Activated CD4-positive, CD25-positive, alpha-beta regulatory T cell treated with anti-CD3 and anti-CD28 coated beads, Interleukin-2, amount 50 U/mL, for 16 hours (primary cell): ENCODE measurements around the gene HRK.

Source experiments
- DNase-seq: peaks from one replicate; pipeline ENCODE4 v3.0.0-alpha.2; 2020; ENCODE audit warnings: low read depth, low spot score

Gene HRK

DNA sequence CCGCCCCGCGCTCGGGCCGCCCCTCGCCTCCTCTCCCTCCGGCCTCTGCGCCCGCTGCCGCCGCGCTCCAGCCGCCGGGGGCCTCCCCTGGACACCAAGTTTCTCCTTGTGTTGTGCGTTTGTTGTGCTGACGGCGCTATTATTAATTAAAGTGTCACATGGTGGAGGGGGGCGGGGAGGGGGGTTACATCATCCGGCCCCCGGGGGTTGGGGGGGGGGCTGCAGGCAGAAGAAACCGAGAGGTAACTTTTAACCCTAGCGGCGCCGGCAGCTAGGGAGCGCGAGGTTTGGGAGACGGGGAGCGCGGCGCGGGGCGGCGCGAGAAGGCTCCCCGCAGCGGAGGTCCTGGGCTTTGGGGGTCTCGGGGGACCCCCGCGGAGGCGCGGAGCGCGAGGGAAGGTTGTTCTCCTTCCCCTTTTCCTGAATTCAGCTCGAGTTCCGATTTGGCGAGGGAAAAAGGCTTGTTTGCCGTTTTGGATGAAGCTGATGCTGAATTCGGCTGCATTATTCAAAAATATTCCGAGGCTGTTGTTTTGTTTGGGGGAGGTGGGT lies at the start of gene HRK:
Gene HRK, minus strand, starts transcription at position 117 of the 552 bp plus-strand sequence. CDS start 134 bp downstream, outside the sequence.
- DNase-seq = no peak

DNA sequence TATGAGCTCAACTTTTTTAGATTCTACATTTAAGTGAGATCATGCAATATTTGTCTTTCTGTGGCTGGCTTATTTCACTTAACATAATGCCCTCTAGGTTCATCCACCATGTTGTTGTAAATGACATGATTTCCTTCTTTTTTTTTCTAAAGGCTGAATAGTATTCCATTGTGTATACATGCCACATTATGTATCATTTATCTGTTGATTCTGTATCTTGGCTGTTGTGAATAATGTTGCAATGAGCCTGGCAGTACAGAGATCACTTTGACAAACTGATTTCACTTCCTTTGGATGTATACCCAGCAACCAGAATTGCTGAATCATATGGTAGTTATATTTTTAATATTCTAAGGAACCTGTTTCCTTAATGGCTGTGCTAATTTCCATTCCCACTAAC lies 48.6 kb upstream of the HRK start:
- DNase-seq = no peak

DNA sequence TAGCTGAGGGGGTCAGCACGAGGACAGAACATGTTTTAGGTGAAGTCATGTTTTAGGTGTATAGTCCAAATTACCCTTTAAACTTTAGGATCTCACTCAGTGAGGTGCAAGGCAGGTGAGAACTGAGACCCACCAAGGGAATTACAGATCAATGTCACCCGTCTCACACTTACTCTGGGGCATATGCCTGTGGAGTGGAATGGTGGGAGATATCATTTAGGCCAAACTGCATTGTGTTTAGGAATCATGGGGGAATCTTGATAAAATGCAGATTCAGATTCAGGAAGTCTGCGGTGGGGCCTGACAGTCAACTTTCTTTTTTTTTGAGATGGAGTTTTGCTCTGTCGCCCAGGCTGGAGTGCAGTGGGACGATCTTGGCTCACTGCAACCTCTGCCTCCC lies 47.3 kb upstream of the HRK start:
- DNase-seq = no peak

- DNase-seq = no peak
Observed at GRCh38 chr12:116927244-116927940, 46.2 kb upstream of the HRK start.

DNA sequence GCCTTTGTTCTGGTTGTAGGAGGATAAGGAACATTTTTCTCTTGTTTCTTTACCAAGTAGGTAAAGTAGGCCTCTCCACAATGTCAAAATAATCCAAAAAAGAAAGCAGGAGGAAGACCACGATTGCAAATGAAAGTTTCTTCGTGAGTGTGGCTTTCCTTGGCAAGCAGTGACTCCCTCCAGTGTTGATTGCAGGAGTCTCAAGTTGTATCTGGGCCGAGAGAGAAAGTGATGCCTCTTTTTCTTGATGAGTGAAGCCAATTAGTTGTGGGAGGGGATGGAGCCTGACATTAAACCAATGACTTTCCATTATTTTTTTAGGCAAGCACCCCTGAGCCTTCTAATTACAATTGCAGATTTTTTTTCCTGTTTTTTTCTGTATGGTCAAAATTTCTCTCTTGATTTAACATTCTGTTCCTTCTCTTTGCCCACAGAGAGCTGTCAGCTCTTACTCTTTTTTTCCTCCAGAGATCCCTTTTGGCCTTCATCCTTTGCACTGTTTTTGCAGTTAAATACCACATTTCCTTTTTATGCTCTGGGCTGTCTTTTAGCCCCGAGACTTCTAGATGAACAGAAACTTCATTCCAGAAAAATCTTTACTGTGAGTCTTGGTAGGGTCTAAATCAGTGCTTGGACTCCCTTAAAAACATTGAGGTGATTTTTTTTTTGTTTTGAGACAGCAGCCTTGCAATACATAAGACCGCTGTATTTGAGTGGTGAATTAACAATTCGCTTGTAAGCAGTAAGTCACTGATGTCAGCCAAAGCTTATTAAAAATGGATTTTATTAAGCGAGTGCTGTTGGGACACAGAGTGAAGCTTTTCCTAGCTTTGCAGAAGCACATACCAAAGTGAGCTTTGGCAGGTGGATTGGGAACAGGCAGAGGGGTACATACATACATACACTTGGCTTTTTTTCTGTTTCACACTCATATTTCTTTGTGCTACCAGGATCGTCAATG lies 45.3 kb upstream of the HRK start:
- DNase-seq = no peak

GRCh38 chr12:116924558-116925453 lies 43.6 kb upstream of the HRK start:
- DNase-seq = peak; percentile 44

GRCh38 chr12:116922194-116922897 lies 41.1 kb upstream of the HRK start:
- DNase-seq = no peak

- no peak for DNase-seq
Observed at GRCh38 chr12:116920939-116921338, 39.7 kb upstream of the HRK start.

- no peak for DNase-seq
Observed at GRCh38 chr12:116919706-116920485, 38.7 kb upstream of the HRK start.

DNA sequence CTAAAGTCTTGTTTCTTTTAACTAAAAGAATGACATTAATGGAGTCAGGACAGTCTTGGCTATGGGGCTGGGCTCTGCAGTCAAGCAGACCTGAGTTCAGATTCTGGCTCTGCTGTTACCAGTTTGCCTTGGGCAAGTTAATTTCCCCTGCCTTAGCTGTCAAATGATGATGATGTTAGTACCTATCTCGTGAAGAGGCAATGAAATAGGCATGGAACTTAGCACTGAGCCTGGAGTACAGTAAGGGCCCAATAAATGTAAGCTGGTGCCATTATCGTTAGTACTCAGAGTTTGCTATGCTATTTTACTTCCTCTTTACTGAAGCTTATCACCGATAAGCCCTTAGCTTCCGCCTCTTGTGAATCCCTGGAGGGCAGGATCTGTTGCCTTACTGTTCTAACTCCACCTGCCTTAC lies 38.0 kb upstream of the HRK start:
- DNase-seq = no peak

GRCh38 chr12:116918464-116918863 lies 37.2 kb upstream of the HRK start:
- DNase-seq = no peak

DNA sequence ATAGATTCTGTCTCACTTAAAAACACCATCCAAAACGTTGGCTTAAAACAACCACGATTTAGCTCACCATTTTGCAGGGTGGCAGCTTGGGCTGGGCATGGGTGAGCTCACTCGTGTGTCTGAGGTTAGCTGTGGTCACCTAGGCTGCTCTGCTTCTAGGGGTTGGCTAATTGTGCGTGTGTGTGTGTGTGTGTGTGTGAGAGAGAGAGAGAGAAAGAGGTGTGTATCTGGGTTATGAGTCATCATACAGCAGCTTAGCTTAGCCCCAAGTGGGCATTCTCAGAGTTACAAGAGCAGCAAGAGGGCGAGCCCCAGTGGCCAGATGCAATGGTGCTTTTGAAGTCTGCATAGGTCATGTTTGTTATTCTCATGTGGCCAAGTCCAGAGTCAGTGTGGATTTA lies 35.5 kb upstream of the HRK start:
- no peak for DNase-seq

DNA sequence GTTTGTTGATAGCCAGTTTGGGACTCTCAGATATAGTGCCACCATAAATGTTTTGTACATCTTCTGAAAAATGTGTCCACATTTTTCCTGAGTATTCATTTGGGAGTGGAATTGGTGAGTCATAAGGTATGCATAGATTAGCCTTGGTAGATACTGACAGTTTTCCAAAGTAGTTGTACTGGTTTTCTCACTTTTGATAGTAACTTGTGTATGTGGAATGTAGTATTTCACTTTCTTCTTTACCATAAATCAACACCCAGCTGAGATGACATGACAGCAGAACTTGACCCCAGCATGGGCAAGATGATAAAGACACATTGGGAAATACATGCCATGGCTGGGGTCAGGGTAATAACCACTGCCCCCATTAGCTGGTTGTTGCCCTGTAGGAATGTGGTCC lies 34.9 kb upstream of the HRK start:
- no peak for DNase-seq

DNA sequence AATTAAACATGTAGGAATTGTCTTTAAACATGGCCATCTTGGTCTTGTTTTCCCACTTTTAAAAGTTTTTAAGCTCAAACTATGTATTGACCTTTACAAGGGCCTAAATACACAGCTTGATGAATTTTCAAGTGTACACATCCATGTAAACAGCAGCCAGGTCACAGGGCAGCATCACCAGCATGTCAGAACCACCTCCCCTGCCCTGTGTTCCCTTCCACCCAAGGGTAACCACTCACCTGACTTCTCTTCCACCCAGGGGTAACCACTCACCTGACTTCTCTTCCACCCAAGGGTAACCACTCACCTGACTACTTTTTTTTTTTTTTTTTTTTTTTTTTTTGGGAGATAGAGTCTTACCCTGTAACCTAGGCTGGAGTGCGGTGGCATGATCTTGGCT lies 34.1 kb upstream of the HRK start:
- DNase-seq = no peak

DNA sequence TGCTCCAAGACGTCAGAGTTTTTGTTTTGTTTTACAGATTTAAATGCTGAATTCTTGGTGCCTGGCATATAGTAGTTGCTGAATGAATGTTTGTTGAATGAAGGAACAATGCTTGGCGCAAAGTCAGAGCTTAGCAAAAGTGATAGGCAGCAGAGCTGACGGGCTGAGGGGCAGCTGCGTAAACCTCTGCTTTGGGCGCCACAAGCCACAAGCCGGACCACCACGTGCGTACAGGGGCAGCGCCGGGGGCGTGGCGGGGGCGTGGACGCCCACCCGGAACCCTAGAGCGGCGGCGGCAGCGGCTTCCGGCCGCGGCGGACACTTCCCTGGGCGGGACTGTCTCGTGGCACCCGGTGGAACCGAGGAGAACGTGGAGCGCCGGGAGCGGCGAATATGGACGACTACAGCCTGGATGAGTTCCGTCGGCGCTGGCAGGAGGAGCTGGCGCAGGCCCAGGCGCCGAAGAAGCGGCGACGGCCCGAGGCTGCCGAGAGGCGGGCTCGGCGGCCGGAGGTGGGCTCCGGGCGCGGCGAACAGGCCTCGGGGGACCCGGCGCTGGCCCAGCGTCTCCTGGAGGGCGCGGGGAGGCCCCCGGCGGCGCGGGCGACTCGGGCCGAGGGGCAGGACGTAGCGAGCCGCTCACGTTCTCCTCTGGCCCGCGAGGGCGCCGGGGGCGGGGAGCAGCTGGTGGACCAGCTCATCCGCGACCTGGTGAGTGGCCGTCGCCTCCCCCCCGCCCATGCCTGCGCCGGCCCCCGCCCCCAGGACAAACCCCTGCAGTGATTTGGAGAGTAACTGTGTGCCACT lies 29.6 kb upstream of the HRK start, which contains the start of gene FBXW8:
Gene FBXW8, plus strand, starts transcription at position 306 of the 807 bp plus-strand sequence. Its CDS starts 88 bp downstream, at position 394.
- peak; percentile 23 for DNase-seq

- DNase-seq = no peak
Observed at GRCh38 chr12:116910280-116910644, 29.0 kb upstream of the HRK start.

DNA sequence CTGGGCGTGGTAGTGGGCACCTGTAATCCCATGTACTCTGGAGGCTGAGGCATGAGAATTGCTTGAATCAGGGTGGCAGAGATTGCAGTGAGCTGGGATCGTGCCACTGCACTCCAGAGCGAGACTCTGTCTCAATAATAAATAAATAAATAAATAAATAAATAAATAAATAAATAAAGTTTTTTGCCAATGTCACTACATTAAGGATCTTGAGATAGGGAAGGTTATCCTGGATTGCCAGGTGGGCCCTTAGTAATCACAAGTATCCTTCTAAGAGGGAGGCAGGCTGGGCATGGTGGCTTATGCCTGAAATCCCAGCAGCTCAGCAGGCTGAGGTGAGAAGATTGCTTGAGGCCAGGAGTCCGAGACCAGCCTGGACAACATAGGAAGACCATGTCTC lies 25.0 kb upstream of the HRK start:
- DNase-seq = no peak

GRCh38 chr12:116903818-116904217 lies 22.6 kb upstream of the HRK start:
- no peak for DNase-seq

- no peak for DNase-seq
Observed at GRCh38 chr12:116901612-116902011, 20.4 kb upstream of the HRK start.
